Thoracic aorta (tissue), 2 donors: ENCODE data around the gene SUN5. TPM values are rescaled to one million over a fixed set of nuclear protein-coding genes. Genes with fewer than 3 reads are reported as not detected.

ENCODE experiments used
- ATAC-seq: fragments of 150-250 bp; one replicate; pipeline ENCODE4 v1.8.0; 2017; ENCODE audit warnings: low read depth; ENCODE audit not compliant: insufficient number of reproducible peaks, low FRiP score
- DNase-seq: peaks from one replicate; pipeline ENCODE4 v3.0.0-alpha.2; 2020; ENCODE audit warnings: low spot score
- H3K27ac ChIP-seq, 2 donors: fragments of 200-600 bp; sonication (generic); 1 replicate in 1 of 2; 2 replicates in 1 of 2; pipeline ENCODE4 v1.5.1; 2016; ENCODE audit warnings: mild to moderate bottlenecking in 2 of 2, moderate library complexity in 2 of 2
- H3K27me3 ChIP-seq: fragments of 200-600 bp; sonication (generic); replicated peaks from 2 replicates; pipeline ENCODE4 v1.6.0; 2016; ENCODE audit warnings: mild to moderate bottlenecking; ENCODE audit not compliant: insufficient read depth
- H3K36me3 ChIP-seq: fragments of 200-600 bp; sonication (generic); one replicate; pipeline ENCODE4 v1.5.1; 2016
- H3K4me1 ChIP-seq, 2 donors: fragments of 200-600 bp; sonication (generic); 1 replicate in 1 of 2; 2 replicates in 1 of 2; pipeline versions ENCODE4 v1.5.1 to v1.6.0; 2016; ENCODE audit warnings: low read depth in 2 of 2, mild to moderate bottlenecking in 1 of 2; ENCODE audit not compliant: control insufficient read depth in 1 of 2
- H3K4me3 ChIP-seq: fragments of 200-600 bp; sonication (generic); 2 replicates; pipeline ENCODE4 v1.5.1; 2016; ENCODE audit warnings: mild to moderate bottlenecking
- H3K9me3 ChIP-seq: fragments of 200-600 bp; sonication (generic); 2 replicates; pipeline ENCODE4 v1.5.1; 2016
- total RNA-seq, 2 donors: library from RNA; depleted of rRNA; stranded (reverse); fragments of >200 nt; gene quantifications; one replicate each; pipeline versions ENCODE4 v1.1.0 to v1.2.3, GENCODE V29; 2016
- TF ChIP-seq, protein P1 (sequence below): fragments of 200-600 bp; sonication (generic); IDR thresholded peaks from one replicate; pipeline ENCODE4 v1.5.1; 2019; ENCODE audit warnings: antibody characterized with exemption

Gene SUN5
- total RNA-seq, 2 donors from 2014 or later: not detected

DNA sequence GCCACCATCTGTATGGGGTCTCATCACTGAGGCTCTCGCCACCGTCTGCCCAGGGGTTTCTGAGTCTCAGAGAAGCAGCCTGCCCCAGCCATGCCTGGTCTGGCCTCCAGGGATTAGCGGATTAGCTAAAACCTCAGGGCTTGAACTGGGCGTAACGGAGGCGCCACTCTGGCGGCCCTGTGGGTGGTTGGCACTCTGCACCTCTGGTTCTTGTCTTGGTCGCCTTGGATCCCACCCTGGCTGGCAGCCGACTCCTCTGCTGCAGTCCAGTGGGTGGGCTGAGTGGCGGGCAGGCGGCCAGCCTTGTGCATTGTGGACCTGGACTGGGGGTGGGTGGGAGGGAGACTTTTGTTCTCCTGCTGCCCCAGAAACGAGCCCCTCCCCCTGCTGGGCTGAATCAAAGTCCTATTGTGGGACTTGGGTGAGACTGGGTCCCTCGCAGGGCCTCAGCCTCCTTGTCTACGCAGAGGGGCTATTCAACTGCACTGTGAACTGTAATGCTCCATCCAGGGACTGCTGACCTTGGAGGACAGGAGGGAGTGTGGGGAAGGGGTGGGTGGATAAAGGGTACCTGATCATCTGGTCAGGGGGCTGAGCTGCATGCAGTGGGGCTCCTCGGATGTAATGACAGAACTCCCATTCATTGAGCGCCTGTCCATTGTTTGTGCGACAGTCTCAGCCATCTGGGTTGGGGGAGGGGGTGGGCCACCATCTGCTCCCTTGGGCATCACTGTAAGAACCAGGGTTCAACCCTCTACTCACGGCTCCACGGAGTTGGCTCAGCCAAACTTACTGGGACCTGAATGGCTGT lies 23.9 kb downstream of the SUN5 start:
- Histone ChIP-seq H3K27ac (no peak overlapping the region), H3K4me3 (no peak overlapping the region), H3K4me1 (no peaks in the 10 kb centered on the region), H3K36me3 (no peaks in the 10 kb centered on the region), H3K27me3 (no peaks in the 10 kb centered on the region), H3K9me3 (no peaks in the 10 kb centered on the region)
- TF ChIP-seq, protein P1, sequence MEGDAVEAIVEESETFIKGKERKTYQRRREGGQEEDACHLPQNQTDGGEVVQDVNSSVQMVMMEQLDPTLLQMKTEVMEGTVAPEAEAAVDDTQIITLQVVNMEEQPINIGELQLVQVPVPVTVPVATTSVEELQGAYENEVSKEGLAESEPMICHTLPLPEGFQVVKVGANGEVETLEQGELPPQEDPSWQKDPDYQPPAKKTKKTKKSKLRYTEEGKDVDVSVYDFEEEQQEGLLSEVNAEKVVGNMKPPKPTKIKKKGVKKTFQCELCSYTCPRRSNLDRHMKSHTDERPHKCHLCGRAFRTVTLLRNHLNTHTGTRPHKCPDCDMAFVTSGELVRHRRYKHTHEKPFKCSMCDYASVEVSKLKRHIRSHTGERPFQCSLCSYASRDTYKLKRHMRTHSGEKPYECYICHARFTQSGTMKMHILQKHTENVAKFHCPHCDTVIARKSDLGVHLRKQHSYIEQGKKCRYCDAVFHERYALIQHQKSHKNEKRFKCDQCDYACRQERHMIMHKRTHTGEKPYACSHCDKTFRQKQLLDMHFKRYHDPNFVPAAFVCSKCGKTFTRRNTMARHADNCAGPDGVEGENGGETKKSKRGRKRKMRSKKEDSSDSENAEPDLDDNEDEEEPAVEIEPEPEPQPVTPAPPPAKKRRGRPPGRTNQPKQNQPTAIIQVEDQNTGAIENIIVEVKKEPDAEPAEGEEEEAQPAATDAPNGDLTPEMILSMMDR: no peak
- DNase-seq (no peak), ATAC-seq (no peak)

DNA sequence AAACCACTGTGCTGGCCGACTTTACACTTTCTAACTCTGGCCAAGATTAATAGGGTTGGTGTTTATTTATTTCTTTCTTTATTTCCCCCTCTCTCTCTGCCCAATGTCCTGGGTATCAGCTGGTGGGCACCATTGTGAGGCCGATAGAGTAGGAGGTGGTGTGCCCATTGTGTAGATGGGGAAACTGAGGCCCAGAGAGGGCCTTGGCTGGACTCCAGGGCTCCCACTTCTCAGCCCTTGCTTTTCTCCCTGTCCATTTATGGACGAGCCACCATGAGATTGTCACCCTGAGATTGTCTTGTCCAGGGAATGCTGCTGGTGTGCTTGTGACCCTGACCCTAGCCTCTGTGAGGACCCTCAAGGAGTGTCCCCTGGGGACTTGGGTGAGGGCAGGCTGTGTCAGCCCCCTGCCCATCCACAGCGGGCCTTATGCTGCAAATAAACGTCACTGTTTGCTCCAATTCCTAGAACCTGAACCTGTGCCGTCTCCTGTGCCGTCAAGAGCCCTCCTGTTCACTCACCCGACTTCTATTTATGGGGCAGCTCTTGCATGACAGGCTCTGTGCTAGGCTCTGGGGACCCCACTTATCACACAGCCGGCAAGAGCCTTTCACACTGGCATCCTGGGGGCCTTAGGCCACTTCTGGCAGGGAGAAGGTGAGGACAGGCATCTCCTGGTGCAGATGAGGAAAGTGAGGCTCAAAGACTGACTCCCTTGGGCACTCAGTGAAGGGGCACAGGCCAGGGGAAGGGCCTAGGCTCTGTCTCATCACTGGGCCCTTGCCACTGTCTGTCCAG lies 24.8 kb downstream of the SUN5 start:
- Histone ChIP-seq H3K4me3 (no peak overlapping the region), H3K4me1 (no peaks in the 10 kb centered on the region), H3K36me3 (no peaks in the 10 kb centered on the region), H3K9me3 (no peaks in the 10 kb centered on the region), H3K27ac (no peak overlapping the region), H3K27me3 (no peaks in the 10 kb centered on the region)
- TF ChIP-seq, protein P1: no peak
- DNase-seq (no peak), ATAC-seq (no peak)

DNA sequence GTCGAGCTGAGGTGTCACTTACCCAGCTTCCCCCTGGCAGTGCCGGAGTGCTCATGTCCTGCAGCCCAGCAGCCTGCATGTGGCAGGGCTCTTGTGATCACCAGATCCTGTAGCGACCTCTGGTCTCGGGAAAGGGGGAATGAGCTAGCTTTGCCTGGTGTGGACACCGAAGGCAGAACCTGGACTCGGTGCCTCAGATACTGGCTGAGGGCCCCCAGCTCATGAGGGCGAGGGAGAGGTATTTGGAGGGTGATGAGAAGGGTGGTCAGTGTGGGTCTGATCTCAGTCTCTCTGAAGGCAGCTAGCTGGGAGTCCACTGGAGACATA lies 26.3 kb downstream of the SUN5 start:
- H3K4me3 ChIP-seq: no peak overlapping the region
- no peak for ATAC-seq
- H3K9me3 ChIP-seq: no peaks in the 10 kb centered on the region
- DNase-seq: no peak
- TF ChIP-seq, protein P1: no peak
- no peaks in the 10 kb centered on the region for H3K4me1 ChIP-seq
- H3K27ac ChIP-seq: no peak overlapping the region
- no peaks in the 10 kb centered on the region for H3K36me3 ChIP-seq
- H3K27me3 ChIP-seq: no peaks in the 10 kb centered on the region

DNA sequence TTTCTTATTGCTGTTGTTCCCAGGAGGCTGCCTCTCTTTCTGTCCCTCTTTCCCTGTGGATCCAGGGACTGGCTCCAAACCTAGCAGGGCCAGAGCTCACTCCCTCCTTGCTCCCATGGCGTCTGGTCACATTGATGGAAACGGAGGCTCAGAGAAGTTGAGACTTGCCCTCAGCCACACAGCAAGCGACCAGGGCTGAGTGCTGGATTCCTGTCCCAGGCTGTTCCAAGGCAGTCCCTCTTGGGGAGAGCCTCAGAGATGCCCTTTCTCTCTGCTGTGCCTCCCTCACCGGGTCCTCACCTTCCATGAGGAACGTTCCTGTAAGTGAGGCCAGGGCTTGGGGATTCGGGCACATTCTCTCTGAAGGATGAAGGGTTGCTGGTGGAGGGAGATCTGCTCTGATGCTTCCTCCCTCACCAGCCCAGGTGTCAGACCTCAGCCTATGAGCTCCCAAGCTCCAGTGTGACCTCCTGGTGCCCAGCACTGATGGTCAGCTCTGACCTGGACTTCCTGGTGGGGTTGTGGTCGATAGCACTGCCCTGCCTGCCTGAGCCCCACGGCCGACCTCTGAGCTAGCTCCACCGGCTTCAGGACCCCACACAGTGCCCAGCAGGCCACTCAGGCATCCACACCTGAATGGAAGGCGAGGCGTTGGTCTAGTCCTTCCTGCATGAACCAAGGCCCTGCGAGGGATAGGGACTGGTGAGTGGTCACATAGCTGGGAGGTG lies 26.8 kb downstream of the SUN5 start:
- Histone ChIP-seq H3K36me3 (no peaks in the 10 kb centered on the region), H3K4me1 (no peaks in the 10 kb centered on the region), H3K4me3 (no peak overlapping the region), H3K27ac (no peak overlapping the region), H3K27me3 (no peaks in the 10 kb centered on the region), H3K9me3 (no peaks in the 10 kb centered on the region)
- no peak for ATAC-seq
- TF ChIP-seq, protein P1: no peak
- DNase-seq: no peak

DNA sequence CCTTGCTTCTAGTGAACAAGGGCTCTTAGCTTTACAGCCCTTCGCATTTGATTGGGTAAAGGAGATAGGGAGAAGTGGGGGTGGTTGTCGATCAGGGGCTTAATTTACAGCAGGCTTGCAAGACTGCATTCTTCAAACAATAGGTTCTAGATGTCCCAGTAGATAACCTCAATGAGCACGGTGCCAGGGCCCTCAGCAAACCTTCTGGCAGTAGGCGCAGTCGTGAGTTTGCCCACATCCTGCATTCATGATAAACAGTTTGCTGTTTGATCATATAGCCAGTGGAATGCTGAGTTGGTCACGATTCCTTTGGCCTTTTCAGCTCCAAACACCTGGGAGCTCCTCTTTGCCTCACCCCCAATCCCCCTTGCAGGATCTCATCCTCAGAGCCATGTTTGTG lies 27.5 kb downstream of the SUN5 start:
- H3K36me3 ChIP-seq: no peaks in the 10 kb centered on the region
- H3K27ac ChIP-seq: no peak overlapping the region
- no peak overlapping the region for H3K4me3 ChIP-seq
- H3K4me1 ChIP-seq: no peaks in the 10 kb centered on the region
- DNase-seq (no peak), ATAC-seq (no peak)
- TF ChIP-seq, protein P1: no peak
- no peaks in the 10 kb centered on the region for H3K9me3 ChIP-seq
- no peaks in the 10 kb centered on the region for H3K27me3 ChIP-seq
